ENCODE data around the gene SPCS1.
A peak's percentile ranks its signal among the peaks of the same experiment; 100 is the strongest.
"Not testable (repeated sequence)": the region's sequence is repeated elsewhere in the genome, so short reads cannot be mapped to it uniquely, and the experiment has no call there.

The SPCS1 gene

DNA sequence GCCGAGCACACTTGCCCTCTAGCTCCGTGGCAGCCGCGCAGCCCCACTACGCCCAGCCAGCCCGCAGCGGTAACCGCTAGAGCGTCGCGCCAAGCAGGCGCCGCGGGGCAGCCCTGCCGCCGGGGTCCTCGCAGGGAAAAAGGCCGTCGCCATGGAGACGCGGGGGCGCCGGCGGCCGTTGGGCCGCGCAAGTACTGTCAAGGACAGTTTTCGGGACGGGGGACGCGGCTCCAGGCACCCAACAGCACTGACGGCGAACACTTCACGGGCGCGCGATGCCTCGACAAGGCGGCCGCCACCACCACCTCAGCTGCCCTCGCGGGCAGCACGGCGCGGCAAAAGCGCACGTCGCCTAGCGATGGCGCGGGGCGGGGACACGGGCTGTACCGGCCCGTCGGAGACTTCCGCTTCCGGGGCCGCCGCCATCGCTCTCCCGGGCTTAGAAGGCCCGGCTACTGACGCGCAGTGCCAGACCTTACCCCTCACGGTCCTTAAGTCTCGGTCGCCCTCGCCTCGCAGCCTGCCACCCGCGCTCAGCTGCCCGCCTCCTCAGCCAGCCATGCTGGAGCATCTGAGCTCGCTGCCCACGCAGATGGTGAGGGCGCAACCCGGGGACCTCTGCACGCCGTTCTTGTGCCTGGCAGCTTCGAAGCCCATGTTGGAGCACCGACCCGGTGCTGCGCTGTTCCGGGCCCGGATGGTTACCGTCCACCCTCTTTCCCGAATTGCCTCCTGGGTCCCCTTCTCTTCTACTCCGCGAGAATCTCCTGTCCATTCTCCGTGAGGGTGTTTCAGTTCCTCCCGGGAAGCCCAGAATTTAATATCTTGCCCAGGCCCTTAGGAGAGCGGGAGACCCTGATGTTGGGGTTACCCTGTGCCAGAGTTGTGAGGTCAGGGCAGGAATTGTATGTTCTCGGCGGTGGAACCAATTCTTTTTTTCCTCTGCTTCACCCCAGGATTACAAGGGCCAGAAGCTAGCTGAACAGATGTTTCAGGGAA is at the start of gene SPCS1, which contains the start of gene GLT8D1:
SPCS1 (plus strand) TSS at position 419 of the 999 bp plus-strand sequence; CDS start at position 560, 141 bp downstream.
GLT8D1 (minus strand) TSS at position 104 of the 999 bp plus-strand sequence. CDS start 5,331 bp downstream, outside the sequence.
- H3K4me3 Mint-ChIP-seq: peak within 1 kb of the TSS; percentile 96 to 99 (median 98)
- H3K9me3 Mint-ChIP-seq: no peaks in the 10 kb centered on the region
- peaks cover 9% of the 10 kb centered on the region for H3K36me3 Mint-ChIP-seq (ENCODE audit: low read depth)
- TF ChIP-seq, protein P1, sequence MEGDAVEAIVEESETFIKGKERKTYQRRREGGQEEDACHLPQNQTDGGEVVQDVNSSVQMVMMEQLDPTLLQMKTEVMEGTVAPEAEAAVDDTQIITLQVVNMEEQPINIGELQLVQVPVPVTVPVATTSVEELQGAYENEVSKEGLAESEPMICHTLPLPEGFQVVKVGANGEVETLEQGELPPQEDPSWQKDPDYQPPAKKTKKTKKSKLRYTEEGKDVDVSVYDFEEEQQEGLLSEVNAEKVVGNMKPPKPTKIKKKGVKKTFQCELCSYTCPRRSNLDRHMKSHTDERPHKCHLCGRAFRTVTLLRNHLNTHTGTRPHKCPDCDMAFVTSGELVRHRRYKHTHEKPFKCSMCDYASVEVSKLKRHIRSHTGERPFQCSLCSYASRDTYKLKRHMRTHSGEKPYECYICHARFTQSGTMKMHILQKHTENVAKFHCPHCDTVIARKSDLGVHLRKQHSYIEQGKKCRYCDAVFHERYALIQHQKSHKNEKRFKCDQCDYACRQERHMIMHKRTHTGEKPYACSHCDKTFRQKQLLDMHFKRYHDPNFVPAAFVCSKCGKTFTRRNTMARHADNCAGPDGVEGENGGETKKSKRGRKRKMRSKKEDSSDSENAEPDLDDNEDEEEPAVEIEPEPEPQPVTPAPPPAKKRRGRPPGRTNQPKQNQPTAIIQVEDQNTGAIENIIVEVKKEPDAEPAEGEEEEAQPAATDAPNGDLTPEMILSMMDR (IDR thresholded peaks at IDR 0.05; ENCODE audit: unreplicated experiment in 3 of 3): no peak
- H3K4me1 Mint-ChIP-seq: peaks cover 26% of the 10 kb centered on the region
- H3K27me3 Mint-ChIP-seq (ENCODE audit: low read depth): no peaks in the 10 kb centered on the region
- peak within 1 kb of the TSS; percentile 96 to 97 (median 96) for H3K27ac Mint-ChIP-seq

DNA sequence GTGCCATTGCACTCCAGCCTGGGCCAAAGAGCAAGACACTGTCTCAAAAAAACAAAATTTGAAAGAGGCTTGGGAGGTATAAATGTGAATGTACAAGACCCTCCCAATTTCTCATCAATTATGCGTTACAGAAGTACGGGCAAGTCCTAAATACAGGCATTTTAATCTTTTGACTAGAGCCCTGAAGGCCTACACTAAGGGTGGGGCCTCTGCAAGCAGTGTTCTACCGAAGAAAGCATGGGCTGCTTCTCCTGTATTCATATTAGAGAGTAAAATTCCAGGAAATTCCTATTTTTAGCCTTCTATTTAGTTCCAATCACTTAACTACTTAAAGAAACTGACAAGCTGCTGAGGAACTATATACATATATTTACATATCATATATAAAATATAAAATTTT is 45.9 kb upstream of the SPCS1 start:
- Mint-ChIP-seq H3K27ac (no peak overlapping the region), H3K27me3 (ENCODE audit: low read depth) (no peaks in the 10 kb centered on the region), H3K4me3 (no peak overlapping the region), H3K4me1 (no peaks in the 10 kb centered on the region), H3K9me3 (no peaks in the 10 kb centered on the region), H3K36me3 (ENCODE audit: low read depth) (peaks cover 77% of the 10 kb centered on the region)
- TF ChIP-seq, protein P1 (IDR thresholded peaks at IDR 0.05; ENCODE audit: unreplicated experiment in 3 of 3): no peak

DNA sequence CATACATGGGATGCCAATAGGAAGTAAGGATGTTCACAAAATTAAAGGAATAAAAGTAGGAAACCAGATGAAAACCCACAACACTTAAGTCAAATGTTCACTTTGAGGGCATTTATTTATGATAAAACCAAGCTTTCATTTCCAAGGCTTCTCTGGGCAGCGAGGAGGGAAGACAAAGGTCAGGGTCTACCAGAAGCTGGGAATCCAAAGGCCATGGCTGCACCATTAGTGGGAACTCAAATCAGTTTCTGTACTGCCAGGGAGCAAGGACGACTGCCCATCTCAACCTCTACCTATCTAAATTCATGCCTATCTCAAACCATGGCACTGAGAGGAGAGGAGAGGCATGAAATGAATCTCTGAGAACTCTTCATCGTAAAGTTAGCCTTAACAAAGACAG is 42.8 kb upstream of the SPCS1 start:
- H3K27me3 Mint-ChIP-seq (ENCODE audit: low read depth): no peaks in the 10 kb centered on the region
- H3K4me1 Mint-ChIP-seq: no peaks in the 10 kb centered on the region
- H3K36me3 Mint-ChIP-seq (ENCODE audit: low read depth): peaks cover 71% of the 10 kb centered on the region
- TF ChIP-seq, protein P1 (IDR thresholded peaks at IDR 0.05; ENCODE audit: unreplicated experiment in 3 of 3): no peak
- no peak overlapping the region for H3K27ac Mint-ChIP-seq
- H3K4me3 Mint-ChIP-seq: no peak overlapping the region
- H3K9me3 Mint-ChIP-seq: no peaks in the 10 kb centered on the region

DNA sequence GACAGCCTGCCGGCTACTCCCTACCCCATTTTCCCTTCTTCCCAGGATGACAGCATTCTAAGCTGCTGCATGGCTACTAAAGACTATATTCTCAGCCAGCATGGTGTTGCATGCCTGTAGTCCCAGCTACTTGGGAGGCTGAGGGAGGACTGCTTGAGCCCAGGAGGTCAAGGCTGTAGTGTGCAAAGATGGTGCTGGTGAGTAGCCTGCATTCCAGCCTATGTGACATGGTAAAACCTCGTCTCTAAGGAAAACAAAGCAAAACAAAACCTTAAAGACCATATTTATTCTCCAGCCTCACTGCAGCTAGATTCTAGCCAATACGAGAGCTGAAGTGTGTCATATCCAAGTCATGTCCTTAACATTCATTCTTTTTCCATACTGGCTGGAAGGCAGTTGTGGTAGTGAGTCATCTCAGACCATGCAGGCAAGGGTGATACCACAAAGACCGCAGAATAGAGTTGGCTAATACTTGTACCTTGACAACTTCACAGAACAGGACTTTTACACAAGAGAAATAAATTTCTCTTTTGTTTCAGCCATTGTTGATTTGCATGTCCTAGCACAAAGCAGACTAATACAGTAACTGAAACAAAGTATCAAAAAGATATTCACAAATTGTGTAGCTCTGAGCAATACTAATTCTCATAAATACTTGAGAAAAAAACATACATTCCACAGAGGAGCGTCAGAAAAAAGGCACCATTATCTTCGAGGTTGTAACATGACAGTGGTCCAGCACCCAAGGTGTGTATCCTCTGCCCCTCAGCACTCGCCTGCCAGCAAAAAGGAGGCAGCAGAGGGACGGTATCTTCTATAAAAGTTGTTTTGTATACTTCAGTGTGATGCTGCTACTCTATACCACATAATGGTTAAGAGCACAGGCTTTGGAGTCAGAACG is 35.0 kb upstream of the SPCS1 start:
- TF ChIP-seq, protein P1 (IDR thresholded peaks at IDR 0.05; ENCODE audit: unreplicated experiment in 3 of 3): no peak
- no peaks in the 10 kb centered on the region for H3K27me3 Mint-ChIP-seq (ENCODE audit: low read depth)
- no peak overlapping the region for H3K4me3 Mint-ChIP-seq
- no peaks in the 10 kb centered on the region for H3K9me3 Mint-ChIP-seq
- peaks cover 65% of the 10 kb centered on the region for H3K36me3 Mint-ChIP-seq (ENCODE audit: low read depth)
- no peaks in the 10 kb centered on the region for H3K4me1 Mint-ChIP-seq
- no peak overlapping the region for H3K27ac Mint-ChIP-seq

DNA sequence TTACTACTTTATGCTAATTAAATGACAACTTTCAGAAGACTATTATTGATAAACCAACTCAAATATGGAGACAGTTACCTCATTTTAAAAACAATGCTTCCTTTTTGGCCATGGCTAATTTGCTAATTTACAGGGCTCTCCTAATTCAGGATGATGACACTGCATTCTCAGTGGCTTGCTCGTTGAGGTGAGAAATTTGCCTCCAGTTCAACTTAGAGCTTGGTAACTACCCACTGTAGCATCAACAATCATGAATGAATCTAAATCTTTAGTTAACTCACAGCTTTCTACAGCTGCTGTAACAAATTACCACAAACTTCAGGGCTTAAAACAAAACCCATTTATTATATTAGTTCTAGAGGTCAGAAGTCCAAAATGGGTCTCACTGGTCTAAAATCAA is 34.2 kb upstream of the SPCS1 start:
- H3K4me1 Mint-ChIP-seq: no peaks in the 10 kb centered on the region
- H3K27me3 Mint-ChIP-seq (ENCODE audit: low read depth): no peaks in the 10 kb centered on the region
- TF ChIP-seq, protein P1 (IDR thresholded peaks at IDR 0.05; ENCODE audit: unreplicated experiment in 3 of 3): no peak
- no peak overlapping the region for H3K27ac Mint-ChIP-seq
- no peak overlapping the region for H3K4me3 Mint-ChIP-seq
- peaks cover 64% of the 10 kb centered on the region for H3K36me3 Mint-ChIP-seq (ENCODE audit: low read depth)
- H3K9me3 Mint-ChIP-seq: no peaks in the 10 kb centered on the region

DNA sequence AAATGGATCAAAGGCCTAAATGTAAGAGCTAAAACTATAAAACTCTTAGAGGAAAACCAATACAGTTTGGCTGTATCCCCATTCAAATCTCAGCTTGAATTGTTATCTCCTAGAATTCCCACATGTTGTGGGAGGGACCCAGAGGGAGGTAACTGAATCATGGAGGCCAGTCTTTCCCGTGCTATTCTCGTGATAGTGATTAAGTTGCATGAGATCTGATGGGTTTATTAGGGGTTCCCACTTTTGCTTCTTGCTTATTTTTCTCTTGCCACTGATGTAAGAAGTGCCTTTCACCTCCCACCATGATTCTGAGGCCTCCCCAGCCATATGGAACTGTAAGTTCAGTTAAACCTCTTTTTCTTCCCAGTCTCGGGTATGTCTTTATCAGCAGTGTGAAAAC is 29.7 kb upstream of the SPCS1 start:
- not testable (repeated sequence) for H3K4me3 Mint-ChIP-seq; H3K9me3 Mint-ChIP-seq; H3K27me3 Mint-ChIP-seq (ENCODE audit: low read depth); H3K4me1 Mint-ChIP-seq
- peak overlapping the region in 1 of 3 experiments; percentile 23 for H3K27ac Mint-ChIP-seq
- H3K36me3 Mint-ChIP-seq (ENCODE audit: low read depth): peaks cover 71% of the 10 kb centered on the region
